ENCODE measurements around the gene CTNND2. TPM values are rescaled to one million over a fixed set of nuclear protein-coding genes. Genes with fewer than 3 reads are reported as not detected.
A peak's percentile ranks its signal among the peaks of the same experiment; 100 is the strongest.

CTNND2 gene, protein sequence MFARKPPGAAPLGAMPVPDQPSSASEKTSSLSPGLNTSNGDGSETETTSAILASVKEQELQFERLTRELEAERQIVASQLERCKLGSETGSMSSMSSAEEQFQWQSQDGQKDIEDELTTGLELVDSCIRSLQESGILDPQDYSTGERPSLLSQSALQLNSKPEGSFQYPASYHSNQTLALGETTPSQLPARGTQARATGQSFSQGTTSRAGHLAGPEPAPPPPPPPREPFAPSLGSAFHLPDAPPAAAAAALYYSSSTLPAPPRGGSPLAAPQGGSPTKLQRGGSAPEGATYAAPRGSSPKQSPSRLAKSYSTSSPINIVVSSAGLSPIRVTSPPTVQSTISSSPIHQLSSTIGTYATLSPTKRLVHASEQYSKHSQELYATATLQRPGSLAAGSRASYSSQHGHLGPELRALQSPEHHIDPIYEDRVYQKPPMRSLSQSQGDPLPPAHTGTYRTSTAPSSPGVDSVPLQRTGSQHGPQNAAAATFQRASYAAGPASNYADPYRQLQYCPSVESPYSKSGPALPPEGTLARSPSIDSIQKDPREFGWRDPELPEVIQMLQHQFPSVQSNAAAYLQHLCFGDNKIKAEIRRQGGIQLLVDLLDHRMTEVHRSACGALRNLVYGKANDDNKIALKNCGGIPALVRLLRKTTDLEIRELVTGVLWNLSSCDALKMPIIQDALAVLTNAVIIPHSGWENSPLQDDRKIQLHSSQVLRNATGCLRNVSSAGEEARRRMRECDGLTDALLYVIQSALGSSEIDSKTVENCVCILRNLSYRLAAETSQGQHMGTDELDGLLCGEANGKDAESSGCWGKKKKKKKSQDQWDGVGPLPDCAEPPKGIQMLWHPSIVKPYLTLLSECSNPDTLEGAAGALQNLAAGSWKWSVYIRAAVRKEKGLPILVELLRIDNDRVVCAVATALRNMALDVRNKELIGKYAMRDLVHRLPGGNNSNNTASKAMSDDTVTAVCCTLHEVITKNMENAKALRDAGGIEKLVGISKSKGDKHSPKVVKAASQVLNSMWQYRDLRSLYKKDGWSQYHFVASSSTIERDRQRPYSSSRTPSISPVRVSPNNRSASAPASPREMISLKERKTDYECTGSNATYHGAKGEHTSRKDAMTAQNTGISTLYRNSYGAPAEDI (N-terminal part only)
- total RNA-seq (2013; cell fraction: nucleolus; rRNA removed), result not detected in 2 replicates
- total RNA-seq (2014; rRNA removed) (not detected in 2 replicates), total RNA-seq (2014; rRNA removed; fragmentation: Illumina TruSeq; extraction: Trizol) (not detected in 2 replicates), total RNA-seq (2021) (0.13 TPM in 1 of 2 replicates, not detected in the other), polyA plus RNA-seq (2011; rRNA removed) (0.04 TPM in 2 replicates), polyA plus RNA-seq (2014; fragmentation: Illumina TruSeq; extraction: Trizol) (not detected in 2 replicates), polyA plus RNA-seq (2014; fragmentation: Nextera tagmentation; extraction: Ambion mirVana) (under 1 TPM in 1 of 2 experiments, not detected in 1; 0.02 TPM), polyA plus RNA-seq (2014; rRNA removed) (0.09 TPM in 1 of 2 replicates, not detected in the other), polyA plus RNA-seq (2016; fragmentation: Nextera tagmentation; extraction: Ambion mirVana) (under 1 TPM in 1 of 2 experiments, not detected in 1; 0.16 TPM), polyA minus RNA-seq (2011; rRNA and poly(A)+ RNA removed) (0.15 and 0.46 TPM in 2 replicates), Bru-seq, nascent RNA (percentile 4 among the genes with signal in this experiment), BruChase-seq, experiment 1, labeled RNA remaining after a 6-hour chase (percentile 2 among the genes with signal in this experiment), BruChase-seq, experiment 2, labeled RNA remaining after a 2-hour chase (percentile 5 among the genes with signal in this experiment)
- polyA plus RNA-seq (2011; ENCODE audit: low read depth), result not detected
- 0.03 TPM in 1 of 2 replicates, not detected in the other for polyA plus RNA-seq (2011; cell fraction: cytosol; rRNA removed)
- polyA plus RNA-seq (2011; cell fraction: nucleus; rRNA removed), result 0.09 TPM in 1 of 2 replicates, not detected in the other
- 0.07 TPM in 1 of 2 replicates, not detected in the other for polyA plus RNA-seq (2012)
- polyA minus RNA-seq (2011; cell fraction: cytosol; rRNA and poly(A)+ RNA removed), result not detected in 2 replicates
- not detected in 2 replicates for polyA minus RNA-seq (2011; cell fraction: nucleus; rRNA and poly(A)+ RNA removed)
- long read RNA-seq, experiment 1, result 0 reads
- long read RNA-seq, experiment 2, partial matches to known transcripts, result 1 of 3 reads
- long read RNA-seq, experiment 2, other reads (novel, unspliced or antisense), result 2 of 3 reads

DNA sequence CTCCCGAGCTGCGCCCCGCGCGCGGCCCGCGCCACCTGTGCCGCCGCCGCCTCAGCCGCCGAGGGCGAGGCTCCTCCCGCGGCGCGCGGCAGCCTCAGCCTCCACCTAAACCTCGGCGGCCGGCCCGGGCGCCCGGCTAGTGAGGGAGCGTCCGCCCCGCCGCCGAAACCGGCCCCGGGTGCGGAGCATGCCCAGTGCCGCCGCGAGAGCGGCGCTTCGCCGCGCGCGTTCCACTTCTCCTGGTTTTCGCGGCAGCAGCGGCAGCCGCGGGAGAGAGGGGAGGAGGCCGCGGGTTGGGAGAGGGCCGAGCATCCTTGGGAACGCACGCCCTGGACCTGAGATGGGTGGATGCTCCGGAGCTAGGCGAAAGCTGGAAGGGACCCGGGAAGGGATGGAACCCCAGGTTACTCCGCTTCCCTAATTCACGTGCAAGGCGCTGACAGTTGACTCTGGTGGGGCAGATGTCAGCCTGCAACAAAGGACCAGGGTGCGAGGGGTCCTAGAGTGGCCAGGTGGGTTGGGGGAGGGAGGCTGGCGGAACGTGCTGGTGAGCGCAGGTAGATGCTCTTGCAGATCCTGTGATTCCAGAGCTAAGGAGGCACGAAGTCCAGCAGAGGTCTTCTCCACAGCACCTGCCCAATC, at the start of gene CTNND2:
CTNND2 (minus strand) TSS at position 182 of the 642 bp plus-strand sequence. CDS start 593 bp downstream, outside the sequence.
- no TSS peak for BruUV-seq (replicated peaks)
- no peak within 1 kb of the TSS for H2AFZ ChIP-seq (ENCODE audit: control insufficient read depth, low read depth, low read length)
- no peaks in the 10 kb centered on the region for H3K79me2 ChIP-seq (ENCODE audit: control insufficient read depth, insufficient read depth, low read length)
- H3K4me2 ChIP-seq (ENCODE audit: control insufficient read depth, insufficient read depth), result no peak within 1 kb of the TSS
- POLR2A ChIA-PET, result no interaction called here
- H3K9ac ChIP-seq (ENCODE audit: control insufficient read depth, insufficient read depth, low read length), result no peak within 1 kb of the TSS
- CTCF ChIA-PET, result no interaction called here
- WGBS (ENCODE audit: insufficient coverage, insufficient replicate concordance, low lambda C conversion rate, missing lambda C conversion rate), result 13% methylated on average over 21 of the region's 64 CpGs
- H3K4me3 ChIP-seq, result no peak within 1 kb of the TSS
- no peak for ATAC-seq
- FAIRE-seq, result no peak
- no peaks in the 10 kb centered on the region for H3K9me3 ChIP-seq (replicated peaks; ENCODE audit: control insufficient read depth, insufficient read depth, low read length)
- no peaks in the 10 kb centered on the region for H3K4me1 ChIP-seq (ENCODE audit: control insufficient read depth, insufficient read depth, low read length)
- peaks cover 0 to 6% of the 10 kb centered on the region in 2 experiments; a peak in 2 of 4 replicates for H3K27me3 ChIP-seq (replicated peaks in 1 of 2; ENCODE audit: control insufficient read depth in 2 of 2, insufficient read depth in 2 of 2, low read length in 1 of 2)
- H4K20me1 ChIP-seq (ENCODE audit: control insufficient read depth, insufficient read depth), result no peaks in the 10 kb centered on the region
- SMC1A ChIA-PET (ENCODE audit: uncharacterized antibody, unreplicated experiment), result no interaction called here
- intact Hi-C loops (cut with micrococcal nuclease; ENCODE audit: unreplicated experiment), result no loop called here
- RAD21 ChIA-PET (ENCODE audit: unreplicated experiment), result no interaction called here
- no peaks in the 10 kb centered on the region for H3K36me3 ChIP-seq (ENCODE audit: control insufficient read depth in 2 of 2, insufficient read depth in 2 of 2, low read length in 1 of 2)
- no peak within 1 kb of the TSS for H3K27ac ChIP-seq (ENCODE audit: control insufficient read depth, insufficient read depth)
- in situ Hi-C loops (cut with MboI), result no loop called here
- DNase-seq (ENCODE audit: low read depth, low spot score), result no peak
- TF ChIP-seq, protein P1, sequence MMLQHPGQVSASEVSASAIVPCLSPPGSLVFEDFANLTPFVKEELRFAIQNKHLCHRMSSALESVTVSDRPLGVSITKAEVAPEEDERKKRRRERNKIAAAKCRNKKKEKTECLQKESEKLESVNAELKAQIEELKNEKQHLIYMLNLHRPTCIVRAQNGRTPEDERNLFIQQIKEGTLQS (IDR thresholded peaks at IDR 0.05; ENCODE audit: borderline replicate concordance, extremely low read depth, low read depth, low read length), result no peak
- TF ChIP-seq EED (IDR thresholded peaks at IDR 0.05; ENCODE audit: low read depth) (no peak), ZNF217 (IDR thresholded peaks at IDR 0.05) (no peak), ZNF622 (IDR thresholded peaks at IDR 0.05) (no peak), NFIC (IDR thresholded peaks at IDR 0.05; ENCODE audit: low read depth, low read length) (no peak), IRF4 (IDR thresholded peaks at IDR 0.05; ENCODE audit: low read depth, low read length) (no peak), CHD2 (IDR thresholded peaks at IDR 0.05; ENCODE audit: borderline replicate concordance, low read depth, low read length) (no peak), JUNB (IDR thresholded peaks at IDR 0.05) (no peak), MTA2 (IDR thresholded peaks at IDR 0.05; ENCODE audit: low read depth) (no peak), ZNF384 (IDR thresholded peaks at IDR 0.05; ENCODE audit: borderline replicate concordance, low read depth, low read length) (no peak)
- TF ChIP-seq, protein P2, sequence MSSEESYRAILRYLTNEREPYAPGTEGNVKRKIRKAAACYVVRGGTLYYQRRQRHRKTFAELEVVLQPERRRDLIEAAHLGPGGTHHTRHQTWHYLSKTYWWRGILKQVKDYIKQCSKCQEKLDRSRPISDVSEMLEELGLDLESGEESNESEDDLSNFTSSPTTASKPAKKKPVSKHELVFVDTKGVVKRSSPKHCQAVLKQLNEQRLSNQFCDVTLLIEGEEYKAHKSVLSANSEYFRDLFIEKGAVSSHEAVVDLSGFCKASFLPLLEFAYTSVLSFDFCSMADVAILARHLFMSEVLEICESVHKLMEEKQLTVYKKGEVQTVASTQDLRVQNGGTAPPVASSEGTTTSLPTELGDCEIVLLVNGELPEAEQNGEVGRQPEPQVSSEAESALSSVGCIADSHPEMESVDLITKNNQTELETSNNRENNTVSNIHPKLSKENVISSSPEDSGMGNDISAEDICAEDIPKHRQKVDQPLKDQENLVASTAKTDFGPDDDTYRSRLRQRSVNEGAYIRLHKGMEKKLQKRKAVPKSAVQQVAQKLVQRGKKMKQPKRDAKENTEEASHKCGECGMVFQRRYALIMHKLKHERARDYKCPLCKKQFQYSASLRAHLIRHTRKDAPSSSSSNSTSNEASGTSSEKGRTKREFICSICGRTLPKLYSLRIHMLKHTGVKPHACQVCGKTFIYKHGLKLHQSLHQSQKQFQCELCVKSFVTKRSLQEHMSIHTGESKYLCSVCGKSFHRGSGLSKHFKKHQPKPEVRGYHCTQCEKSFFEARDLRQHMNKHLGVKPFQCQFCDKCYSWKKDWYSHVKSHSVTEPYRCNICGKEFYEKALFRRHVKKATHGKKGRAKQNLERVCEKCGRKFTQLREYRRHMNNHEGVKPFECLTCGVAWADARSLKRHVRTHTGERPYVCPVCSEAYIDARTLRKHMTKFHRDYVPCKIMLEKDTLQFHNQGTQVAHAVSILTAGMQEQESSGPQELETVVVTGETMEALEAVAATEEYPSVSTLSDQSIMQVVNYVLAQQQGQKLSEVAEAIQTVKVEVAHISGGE (CRISPR knock-in tag; IDR thresholded peaks at IDR 0.05), result no peak

All from GM12878 (cell line).